Skeletal muscle satellite cell (primary cell): ENCODE data around the gene ZNF93.
"Not testable (repeated sequence)": the region's sequence is repeated elsewhere in the genome, so short reads cannot be mapped to it uniquely, and the experiment has no call there.

ENCODE experiments used
- H3K27me3 ChIP-seq: 2 replicates; pipeline ENCODE4 v1.7.0; 2013; ENCODE audit warnings: low read length; ENCODE audit not compliant: control insufficient read depth, insufficient read depth
- H3K36me3 ChIP-seq: 2 replicates; pipeline ENCODE4 v1.7.0; 2013; ENCODE audit warnings: mild to moderate bottlenecking, control low read depth, low read length; ENCODE audit not compliant: insufficient read depth
- H3K4me1 ChIP-seq: 2 replicates; pipeline ENCODE4 v1.7.0; 2013; ENCODE audit warnings: low read length; ENCODE audit not compliant: control insufficient read depth, insufficient read depth
- H3K4me2 ChIP-seq: 2 replicates; pipeline ENCODE4 v1.7.0; 2013; ENCODE audit warnings: mild to moderate bottlenecking, low read length
- H3K4me3 ChIP-seq: 2 replicates; pipeline ENCODE4 v1.7.0; 2013; ENCODE audit warnings: low read length
- H3K9ac ChIP-seq: 2 replicates; pipeline ENCODE4 v1.7.0; 2013; ENCODE audit warnings: mild to moderate bottlenecking, low read depth, low read length, moderate library complexity
- H3K9me3 ChIP-seq: replicated peaks from 2 replicates; pipeline ENCODE4 v1.7.0; 2013; ENCODE audit warnings: mild to moderate bottlenecking, control low read depth, low read length

Gene ZNF93

DNA sequence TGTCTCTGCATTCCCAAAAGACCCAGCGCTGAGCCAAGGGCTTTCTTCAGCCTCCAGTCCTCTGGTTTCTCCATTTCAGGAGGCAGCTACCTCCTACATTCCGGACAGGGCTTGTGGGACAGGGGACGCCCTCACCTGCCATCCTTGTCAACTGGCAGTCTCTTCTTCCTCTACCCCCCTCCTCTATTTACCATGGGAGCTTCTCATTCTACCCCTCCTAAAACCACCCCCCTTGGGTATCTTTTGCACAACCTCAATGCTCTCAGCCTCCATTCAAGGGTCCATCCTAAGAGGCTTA lies 43.8 kb downstream of the ZNF93 start:
- Histone ChIP-seq H3K36me3 (no peaks in the 10 kb centered on the region), H3K27me3 (no peaks in the 10 kb centered on the region), H3K4me1 (no peaks in the 10 kb centered on the region), H3K4me3 (no peak overlapping the region), H3K9me3 (peaks cover 14% of the 10 kb centered on the region), H3K9ac (no peak overlapping the region), H3K4me2 (no peak overlapping the region)

DNA sequence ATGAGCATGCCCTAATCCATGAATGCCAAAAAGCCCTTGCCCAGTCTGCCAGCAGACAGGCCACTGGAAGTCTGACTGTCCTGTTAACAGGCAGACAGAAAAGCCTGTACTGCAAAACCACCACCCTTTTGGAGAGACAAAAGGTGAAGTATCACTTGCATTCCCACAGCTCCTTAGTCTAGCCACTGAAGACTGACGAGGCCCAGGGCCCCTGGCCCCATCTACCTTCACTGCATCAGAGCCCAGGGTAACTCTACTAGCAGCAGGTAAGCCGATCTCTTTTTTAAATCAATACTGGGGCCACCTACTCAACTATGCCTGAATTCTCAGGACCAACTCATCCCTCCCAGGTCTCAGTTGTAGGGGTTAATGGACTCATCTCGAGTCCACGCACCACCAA lies 45.5 kb downstream of the ZNF93 start:
- Histone ChIP-seq H3K4me2 (no peak overlapping the region), H3K4me1 (no peaks in the 10 kb centered on the region), H3K27me3 (no peaks in the 10 kb centered on the region), H3K36me3 (no peaks in the 10 kb centered on the region), H3K9ac (no peak overlapping the region), H3K9me3 (peaks cover 14% of the 10 kb centered on the region), H3K4me3 (no peak overlapping the region)

DNA sequence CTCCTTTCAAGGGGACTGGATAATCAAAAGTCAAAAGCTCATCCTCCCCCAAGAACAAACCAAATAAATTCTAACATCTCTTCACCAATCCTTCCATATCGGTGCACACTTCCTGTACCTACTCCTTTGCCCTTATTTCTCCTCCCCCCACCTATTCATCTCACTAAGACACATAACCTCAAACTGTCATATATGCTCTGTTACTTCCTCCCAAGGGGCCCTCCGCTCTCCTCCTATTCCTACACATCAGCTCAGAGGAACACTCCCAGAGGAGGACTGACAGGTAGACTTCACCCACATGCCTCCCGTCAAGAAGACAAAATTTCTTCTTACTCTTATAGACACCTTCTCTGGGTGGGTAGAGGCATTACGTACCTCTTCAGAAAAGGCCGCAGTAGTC lies 48.1 kb downstream of the ZNF93 start:
- Histone ChIP-seq H3K36me3 (no peaks in the 10 kb centered on the region), H3K9me3 (peaks cover 14% of the 10 kb centered on the region), H3K4me1 (no peaks in the 10 kb centered on the region), H3K4me3 (no peak overlapping the region), H3K27me3 (no peaks in the 10 kb centered on the region), H3K4me2 (no peak overlapping the region), H3K9ac (no peak overlapping the region)

DNA sequence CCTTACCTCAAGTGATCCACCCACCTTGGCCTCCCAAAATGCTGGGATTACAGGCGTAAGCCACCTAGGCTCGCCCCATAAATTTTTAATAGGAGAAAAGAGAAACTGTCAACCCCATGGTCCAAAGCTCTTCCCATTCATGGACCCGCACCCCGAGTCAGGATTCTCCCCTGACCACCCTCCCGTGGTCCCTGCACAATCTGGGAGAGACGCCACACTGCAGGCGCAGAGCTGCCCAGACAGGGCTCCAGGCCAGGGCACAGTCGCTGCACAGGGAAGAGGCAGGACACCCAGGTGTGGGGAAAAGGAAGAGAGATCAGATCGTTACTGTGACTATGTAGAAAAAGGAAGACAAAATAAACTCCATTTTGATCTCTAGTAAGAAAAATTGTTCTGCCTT lies 54.5 kb downstream of the ZNF93 start:
- Histone ChIP-seq H3K4me3 (no peak overlapping the region), H3K36me3 (no peaks in the 10 kb centered on the region), H3K9ac (no peak overlapping the region), H3K4me1 (no peaks in the 10 kb centered on the region), H3K9me3 (no peaks in the 10 kb centered on the region), H3K4me2 (no peak overlapping the region), H3K27me3 (no peaks in the 10 kb centered on the region)

DNA sequence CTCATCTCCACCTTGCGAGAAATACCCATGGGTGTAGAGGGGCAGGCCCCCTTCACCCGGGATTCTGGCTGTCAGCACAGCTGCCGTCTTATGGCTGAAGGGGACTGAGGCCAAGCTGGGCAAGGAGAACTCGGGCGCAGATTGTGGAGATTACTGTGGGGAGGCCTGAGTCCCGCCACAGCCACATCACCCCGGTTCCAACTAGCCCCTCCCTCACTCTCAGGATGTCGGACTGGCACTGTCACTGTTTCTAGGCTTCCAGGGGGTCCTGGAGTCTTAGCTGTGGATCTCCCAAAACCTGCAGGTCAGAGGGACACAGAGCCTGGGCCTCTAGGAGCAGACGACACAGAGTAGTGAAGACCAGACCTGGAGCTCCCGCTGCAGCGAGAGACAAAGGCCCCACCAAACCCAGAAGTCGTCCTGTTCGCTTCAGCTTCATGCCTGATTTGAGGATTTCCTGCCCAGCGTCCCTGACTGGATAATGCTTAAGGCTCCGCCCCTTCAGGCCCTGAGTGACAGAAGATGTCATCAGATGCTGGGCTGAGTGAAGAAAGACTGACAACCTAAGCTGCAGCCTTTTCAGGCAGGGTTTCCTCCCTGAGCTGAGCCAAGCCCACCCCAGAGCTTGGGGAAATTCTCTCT lies 55.8 kb downstream of the ZNF93 start:
- no peaks in the 10 kb centered on the region for H3K27me3 ChIP-seq
- H3K4me1 ChIP-seq, result no peaks in the 10 kb centered on the region
- no peak overlapping the region for H3K9ac ChIP-seq
- H3K4me2 ChIP-seq, result no peak overlapping the region
- peaks cover 3% of the 10 kb centered on the region for H3K9me3 ChIP-seq
- H3K4me3 ChIP-seq, result no peak overlapping the region
- H3K36me3 ChIP-seq, result no peaks in the 10 kb centered on the region

DNA sequence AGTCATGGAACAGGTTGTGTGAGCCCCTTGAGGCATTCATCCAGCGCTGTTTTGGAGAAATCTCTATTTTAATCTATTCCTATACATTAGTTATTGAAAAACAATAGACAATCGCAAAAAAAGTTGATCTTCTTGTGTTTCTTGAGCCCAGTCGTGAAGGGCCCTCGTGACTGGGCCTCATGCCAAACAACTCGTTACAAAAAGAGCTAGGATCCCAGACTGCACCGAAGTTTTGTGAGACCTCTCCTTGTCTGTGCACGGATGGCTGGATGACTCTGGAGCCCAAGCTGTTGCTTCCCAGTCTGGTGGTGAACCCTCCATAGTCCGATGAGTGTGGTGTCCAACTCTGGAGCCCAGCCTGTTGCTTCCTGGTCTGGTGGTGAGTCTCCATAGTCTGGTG lies 57.0 kb downstream of the ZNF93 start:
- not testable (repeated sequence) for H3K36me3 ChIP-seq, H3K9ac ChIP-seq, H3K4me1 ChIP-seq, H3K27me3 ChIP-seq, H3K4me3 ChIP-seq, H3K4me2 ChIP-seq, H3K9me3 ChIP-seq

DNA sequence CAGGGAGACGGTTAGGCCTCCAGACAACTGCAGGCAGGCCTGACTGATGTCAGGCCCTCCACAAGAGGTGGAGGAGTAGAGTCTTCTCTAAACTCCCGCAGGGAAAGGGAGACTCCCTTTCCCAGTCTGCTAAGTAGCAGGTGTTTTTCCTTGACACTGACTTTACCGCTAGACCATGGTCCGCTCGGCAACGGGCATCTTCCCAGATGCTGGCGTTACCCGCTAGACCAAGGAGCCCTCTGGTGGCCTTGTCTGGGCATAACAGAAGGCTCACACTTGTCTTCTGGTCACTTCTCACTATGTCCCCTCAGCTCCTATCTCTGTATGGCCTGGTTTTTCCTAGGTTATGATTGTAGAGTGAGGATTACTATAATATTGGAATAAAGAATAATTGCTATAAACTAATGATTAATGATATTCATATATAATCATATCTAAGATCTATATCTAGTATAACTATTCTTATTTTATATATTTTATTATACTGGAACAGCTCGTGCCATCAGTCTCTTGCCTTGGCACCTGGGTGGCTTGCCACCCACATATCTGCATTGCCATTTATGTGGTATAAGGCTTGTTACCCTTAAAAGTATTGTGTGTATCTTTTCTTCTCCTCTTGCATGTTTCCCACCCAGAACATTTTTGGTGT lies 58.5 kb downstream of the ZNF93 start:
- not testable (repeated sequence) for H3K9me3 ChIP-seq, H3K4me1 ChIP-seq, H3K4me2 ChIP-seq, H3K27me3 ChIP-seq, H3K4me3 ChIP-seq, H3K36me3 ChIP-seq, H3K9ac ChIP-seq

DNA sequence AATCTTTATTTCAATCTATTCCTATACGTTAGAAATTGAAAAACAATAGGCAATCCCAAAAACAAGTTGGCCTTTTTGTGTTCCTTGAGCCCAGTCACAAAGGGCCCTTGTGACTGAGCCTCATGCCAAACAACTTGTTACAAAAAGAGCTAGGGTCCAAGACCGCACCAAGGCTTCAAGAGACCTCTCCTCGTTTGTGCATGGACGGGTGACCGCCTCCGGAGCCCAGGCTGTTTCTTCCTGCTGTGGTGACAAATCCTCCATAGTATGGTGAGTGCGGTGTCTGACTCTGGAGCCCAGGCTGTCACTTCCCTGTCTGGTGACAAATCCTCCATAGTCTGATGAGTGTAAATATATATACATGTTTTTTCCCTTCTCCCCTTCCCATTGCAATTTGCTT lies 63.7 kb downstream of the ZNF93 start:
- Histone ChIP-seq H3K27me3 (no peaks in the 10 kb centered on the region), H3K36me3 (no peaks in the 10 kb centered on the region), H3K9ac (no peak overlapping the region), H3K4me2 (no peak overlapping the region), H3K9me3 (peaks cover 7% of the 10 kb centered on the region), H3K4me1 (no peaks in the 10 kb centered on the region), H3K4me3 (no peak overlapping the region)

DNA sequence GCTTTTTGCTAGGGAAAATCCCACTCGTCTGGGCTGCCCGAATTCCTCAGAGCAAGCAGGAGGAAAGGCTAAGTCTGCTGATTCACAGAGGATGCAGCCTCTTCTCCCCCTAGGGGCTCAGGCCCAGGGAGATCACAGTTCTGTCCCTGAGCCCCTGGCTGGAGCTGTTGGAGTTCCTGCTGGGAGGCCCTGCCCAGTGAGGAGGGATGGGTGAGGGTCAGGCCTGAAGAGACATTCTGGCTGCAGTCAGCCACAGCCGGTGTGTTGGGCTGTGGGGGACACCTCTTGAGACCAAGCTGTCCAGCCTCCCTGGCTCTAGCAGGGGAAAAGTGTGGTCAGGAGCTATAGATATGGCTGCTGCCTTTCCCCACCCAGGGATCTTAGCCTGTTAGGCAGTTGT lies 65.4 kb downstream of the ZNF93 start:
- H3K9ac ChIP-seq, H3K9me3 ChIP-seq, H3K27me3 ChIP-seq, H3K4me3 ChIP-seq, H3K4me1 ChIP-seq, H3K36me3 ChIP-seq, H3K4me2 ChIP-seq: not testable (repeated sequence)

DNA sequence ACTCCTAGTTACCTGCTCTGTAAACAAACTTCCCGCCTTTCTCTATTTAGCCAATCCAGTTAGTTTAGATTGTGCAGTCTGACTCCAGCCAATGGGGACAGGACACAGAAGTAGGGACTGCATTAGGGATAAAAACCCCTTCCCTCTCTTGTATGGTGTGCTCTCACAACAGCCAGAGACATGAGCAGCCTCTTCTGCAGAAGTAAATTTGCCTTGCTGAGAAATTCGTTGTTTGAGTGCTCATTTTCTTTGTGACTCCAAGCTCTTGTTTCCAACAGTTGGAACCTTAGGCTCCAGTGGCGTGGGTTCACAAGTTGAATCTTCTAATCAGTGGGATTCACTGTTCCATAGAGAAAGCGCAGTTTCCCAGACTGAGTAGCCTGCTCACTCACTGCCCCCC lies 66.1 kb downstream of the ZNF93 start:
- Histone ChIP-seq H3K36me3 (no peaks in the 10 kb centered on the region), H3K4me1 (no peaks in the 10 kb centered on the region), H3K27me3 (no peaks in the 10 kb centered on the region), H3K4me3 (no peak overlapping the region), H3K9me3 (peaks cover 4% of the 10 kb centered on the region), H3K9ac (no peak overlapping the region), H3K4me2 (no peak overlapping the region)
